ENCODE data around the gene C14orf180. TPM values are rescaled to one million over a fixed set of nuclear protein-coding genes. Genes with fewer than 3 reads are reported as not detected.

The C14orf180 gene
- total RNA-seq, 6 donors from 2014 or later: not detected

GRCh38 chr14:104564744-104565679, 14.6 kb upstream of the C14orf180 start:
- no peaks in the 10 kb centered on the region for H3K9me3 ChIP-seq
- H3K36me3 ChIP-seq: no peaks in the 10 kb centered on the region
- H3K4me1 ChIP-seq: peaks cover 8 to 11% (median 9%) of the 10 kb centered on the region in 4 donors
- ATAC-seq (ENCODE audit: low FRiP score in 2 of 2) (no peak), DNase-seq (peak in 1 of 2 donors; percentile 72)
- no peak overlapping the region for H3K27ac ChIP-seq
- TF ChIP-seq POLR2AphosphoS5 (IDR thresholded peaks at IDR 0.05) (no peak), POLR2A (IDR thresholded peaks at IDR 0.05) (no peak), EP300 (IDR thresholded peaks at IDR 0.05) (no peak), CTCF (IDR thresholded peaks at IDR 0.05) (no peak)
- no peak overlapping the region for H3K4me3 ChIP-seq
- H3K27me3 ChIP-seq: peaks cover 0 to 13% (median 0%) of the 10 kb centered on the region in 4 donors
- WGBS, 2 donors: 78 to 84% methylated on average over 6 to 26 of the region's 30 CpGs

- H3K27me3 ChIP-seq: peaks cover 0 to 19% (median 0%) of the 10 kb centered on the region in 4 donors
Measured at GRCh38 chr14:104567141-104567956, 12.2 kb upstream of the C14orf180 start.

GRCh38 chr14:104567957-104568225, 11.7 kb upstream of the C14orf180 start:
- no peaks in the 10 kb centered on the region for H3K36me3 ChIP-seq
- peaks cover 8 to 11% (median 9%) of the 10 kb centered on the region in 4 donors for H3K4me1 ChIP-seq
- H3K27me3 ChIP-seq: peaks cover 0 to 19% (median 0%) of the 10 kb centered on the region in 4 donors
- TF ChIP-seq EP300 (IDR thresholded peaks at IDR 0.05) (no peak), CTCF (IDR thresholded peaks at IDR 0.05) (no peak), POLR2AphosphoS5 (IDR thresholded peaks at IDR 0.05) (no peak), POLR2A (IDR thresholded peaks at IDR 0.05) (no peak)
- H3K27ac ChIP-seq: no peak overlapping the region
- no peaks in the 10 kb centered on the region for H3K9me3 ChIP-seq
- no peak overlapping the region for H3K4me3 ChIP-seq
- DNase-seq (peak in 1 of 2 donors; percentile 62), ATAC-seq (ENCODE audit: low FRiP score in 2 of 2) (no peak)
- 73 to 88% methylated on average over 5 to 7 of the region's 9 CpGs for WGBS, 2 donors

More at GRCh38 chr14:104567141-104567956, 12.2 kb upstream of the C14orf180 start:
- peaks cover 8 to 11% (median 9%) of the 10 kb centered on the region in 4 donors for H3K4me1 ChIP-seq
- 43 to 49% methylated on average over 22 to 27 of the region's 27 CpGs for WGBS, 2 donors
- TF ChIP-seq EP300 (IDR thresholded peaks at IDR 0.05) (no peak), POLR2AphosphoS5 (IDR thresholded peaks at IDR 0.05) (no peak), POLR2A (IDR thresholded peaks at IDR 0.05) (no peak), CTCF (IDR thresholded peaks at IDR 0.05) (no peak)
- H3K27ac ChIP-seq: no peak overlapping the region
- H3K9me3 ChIP-seq: no peaks in the 10 kb centered on the region
- H3K36me3 ChIP-seq: no peaks in the 10 kb centered on the region
- no peak overlapping the region for H3K4me3 ChIP-seq
- DNase-seq (peak in 1 of 2 donors; percentile 71), ATAC-seq (ENCODE audit: low FRiP score in 2 of 2) (no peak)

GRCh38 chr14:104568620-104569019, 10.9 kb upstream of the C14orf180 start:
- Histone ChIP-seq H3K4me1 (peaks cover 6 to 7% (median 7%) of the 10 kb centered on the region in 4 donors), H3K4me3 (no peak overlapping the region), H3K27me3 (peaks cover 0 to 19% (median 0%) of the 10 kb centered on the region in 4 donors), H3K27ac (no peak overlapping the region), H3K9me3 (no peaks in the 10 kb centered on the region), H3K36me3 (no peaks in the 10 kb centered on the region)
- TF ChIP-seq EP300 (IDR thresholded peaks at IDR 0.05) (no peak), POLR2AphosphoS5 (IDR thresholded peaks at IDR 0.05) (no peak), CTCF (IDR thresholded peaks at IDR 0.05) (no peak), POLR2A (IDR thresholded peaks at IDR 0.05) (no peak)
- ATAC-seq (ENCODE audit: low FRiP score in 2 of 2) (no peak), DNase-seq (no peak)
- 74 to 100% methylated on average over 1 to 9 of the region's 11 CpGs for WGBS, 2 donors
